Tibial nerve (tissue), 4 donors: ENCODE data around the gene NTRK2. TPM values are rescaled to one million over a fixed set of nuclear protein-coding genes. Genes with fewer than 3 reads are reported as not detected.
A peak's percentile ranks its signal among the peaks of the same experiment; 100 is the strongest.

Experiments used
- DNase-seq, 2 donors: peaks; one replicate each; pipeline ENCODE4 v3.0.0-alpha.2; 2019; ENCODE audit warnings: low spot score in 2 of 2
- H3K27ac ChIP-seq, 4 donors: fragments of 200-600 bp; sonication (generic) in 3 of 4; one replicate each; pipeline ENCODE4 v1.5.1; 2017 to 2019; ENCODE audit warnings: mild to moderate bottlenecking in 1 of 4
- H3K27me3 ChIP-seq, 2 donors: fragments of 200-600 bp; sonication (generic) in 1 of 2; one replicate each; pipeline versions ENCODE4 v1.5.1 to v1.6.0; 2017 to 2019
- H3K36me3 ChIP-seq, 3 donors: fragments of 200-600 bp; sonication (generic); one replicate each; pipeline ENCODE4 v1.5.1; 2018 to 2019
- H3K4me1 ChIP-seq, 4 donors: fragments of 200-600 bp; sonication (generic) in 3 of 4; one replicate each; pipeline ENCODE4 v1.5.1; 2017 to 2019
- H3K4me3 ChIP-seq, 4 donors: fragments of 200-600 bp; sonication (generic) in 3 of 4; one replicate each; pipeline ENCODE4 v1.5.1; 2017 to 2019; ENCODE audit warnings: mild to moderate bottlenecking in 1 of 4, moderate library complexity in 1 of 4
- H3K9me3 ChIP-seq, 4 donors: fragments of 200-600 bp; sonication (generic) in 3 of 4; one replicate each; pipeline ENCODE4 v1.5.1; 2017 to 2019
- EP300 ChIP-seq, 2 donors: sonication (generic); formaldehyde crosslinking; IDR thresholded peaks; one replicate each; pipeline ENCODE4 v1.6.1; 2017; ENCODE audit warnings: antibody characterized with exemption in 2 of 2, mild to moderate bottlenecking in 1 of 2
- POLR2A ChIP-seq, 2 donors: fragments of 450-650 bp; IDR thresholded peaks; one replicate each; pipeline ENCODE4 v1.6.1; 2017; ENCODE audit warnings: antibody characterized with exemption in 2 of 2, mild to moderate bottlenecking in 2 of 2, moderate library complexity in 2 of 2
- WGBS, 2 donors: methylation state at CpG; one replicate each; pipeline ENCODE4 v1.1.5; 2018; 5-methylcytosine and 5-hydroxymethylcytosine counted together
- total RNA-seq, 4 donors: library from RNA; depleted of rRNA; stranded (reverse); fragments of >200 nt; gene quantifications; one replicate each; pipeline ENCODE4 v1.1.0, GENCODE V29; 2016
- TF ChIP-seq, protein P1 (sequence below), 5 experiments: fragments of 200-600 bp in 3 of 5; fragments of 450-650 bp in 2 of 5; sonication (generic) in 3 of 5; IDR thresholded peaks; one replicate each; pipeline ENCODE4 v1.5.1; 2016 to 2019; ENCODE audit warnings: antibody characterized with exemption in 5 of 5, mild to moderate bottlenecking in 3 of 5, moderate library complexity in 2 of 5

The NTRK2 gene
- total RNA-seq, 4 donors from 2014 or later = 46.7 to 83.4 (median 69.5) TPM

DNA sequence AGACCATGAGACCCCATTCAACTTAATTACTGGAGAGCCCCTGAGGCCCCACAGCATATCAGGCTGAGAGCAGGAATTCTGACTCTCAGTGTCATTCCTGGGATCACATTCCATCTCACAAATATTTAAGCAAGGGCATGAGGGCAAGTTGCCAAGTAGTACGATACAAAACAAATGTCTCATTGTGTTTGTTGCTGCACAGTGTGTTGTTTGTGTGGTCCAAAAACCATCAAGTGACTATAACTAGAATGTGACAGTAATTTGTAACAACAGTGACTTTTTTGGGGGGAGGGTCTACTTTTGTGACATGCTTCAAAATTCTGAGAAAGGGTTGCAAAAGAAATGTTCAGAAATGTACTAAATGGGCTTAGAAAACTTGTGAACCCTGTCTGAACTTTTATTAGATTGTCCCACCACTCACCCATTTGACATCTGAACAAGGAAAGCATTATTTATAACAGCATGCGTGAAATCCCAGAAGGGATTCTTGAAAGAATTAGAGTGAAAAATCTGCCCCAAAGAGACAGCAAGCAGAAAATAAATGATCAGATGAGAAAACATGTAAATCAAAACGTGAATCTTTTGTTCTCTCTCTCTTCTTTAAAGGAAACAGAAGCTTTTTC lies 347.0 kb downstream of the NTRK2 start:
- peak; percentile 82 to 85 for TF ChIP-seq EP300 (IDR thresholded peaks at IDR 0.05)
- no peak for TF ChIP-seq POLR2A (IDR thresholded peaks at IDR 0.05)
- Histone ChIP-seq H3K9me3 (no peaks in the 10 kb centered on the region), H3K27ac (peak overlapping the region; percentile 57 to 88 (median 70)), H3K4me1 (peaks cover 0 to 36% (median 14%) of the 10 kb centered on the region in 4 donors), H3K36me3 (no peaks in the 10 kb centered on the region), H3K27me3 (no peaks in the 10 kb centered on the region), H3K4me3 (no peak overlapping the region)
- DNase-seq = peak in 1 of 2 donors; percentile 22
- 20% methylated on average over 3 of the region's 3 CpGs for WGBS, 2 donors

- 68 to 76% methylated on average over 2 of the region's 2 CpGs for WGBS, 2 donors
- Histone ChIP-seq H3K4me1 (peaks cover 0 to 40% (median 3%) of the 10 kb centered on the region in 4 donors), H3K27ac (no peak overlapping the region)
Measured at GRCh38 chr9:85020791-85021190, 351.3 kb downstream of the NTRK2 start.

GRCh38 chr9:85021686-85022085 lies 352.2 kb downstream of the NTRK2 start:
- H3K9me3 ChIP-seq = no peaks in the 10 kb centered on the region
- no peaks in the 10 kb centered on the region for H3K27me3 ChIP-seq
- WGBS, 2 donors = 53 to 57% methylated on average over 4 of the region's 4 CpGs
- no peaks in the 10 kb centered on the region for H3K36me3 ChIP-seq
- TF ChIP-seq EP300 (IDR thresholded peaks at IDR 0.05) = no peak
- TF ChIP-seq, protein P1, sequence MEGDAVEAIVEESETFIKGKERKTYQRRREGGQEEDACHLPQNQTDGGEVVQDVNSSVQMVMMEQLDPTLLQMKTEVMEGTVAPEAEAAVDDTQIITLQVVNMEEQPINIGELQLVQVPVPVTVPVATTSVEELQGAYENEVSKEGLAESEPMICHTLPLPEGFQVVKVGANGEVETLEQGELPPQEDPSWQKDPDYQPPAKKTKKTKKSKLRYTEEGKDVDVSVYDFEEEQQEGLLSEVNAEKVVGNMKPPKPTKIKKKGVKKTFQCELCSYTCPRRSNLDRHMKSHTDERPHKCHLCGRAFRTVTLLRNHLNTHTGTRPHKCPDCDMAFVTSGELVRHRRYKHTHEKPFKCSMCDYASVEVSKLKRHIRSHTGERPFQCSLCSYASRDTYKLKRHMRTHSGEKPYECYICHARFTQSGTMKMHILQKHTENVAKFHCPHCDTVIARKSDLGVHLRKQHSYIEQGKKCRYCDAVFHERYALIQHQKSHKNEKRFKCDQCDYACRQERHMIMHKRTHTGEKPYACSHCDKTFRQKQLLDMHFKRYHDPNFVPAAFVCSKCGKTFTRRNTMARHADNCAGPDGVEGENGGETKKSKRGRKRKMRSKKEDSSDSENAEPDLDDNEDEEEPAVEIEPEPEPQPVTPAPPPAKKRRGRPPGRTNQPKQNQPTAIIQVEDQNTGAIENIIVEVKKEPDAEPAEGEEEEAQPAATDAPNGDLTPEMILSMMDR (IDR thresholded peaks at IDR 0.05) = no peak
- no peak for TF ChIP-seq POLR2A (IDR thresholded peaks at IDR 0.05)
- H3K4me3 ChIP-seq = no peak overlapping the region
- H3K4me1 ChIP-seq = peaks cover 0 to 33% (median 0%) of the 10 kb centered on the region in 4 donors
- no peak for DNase-seq
- H3K27ac ChIP-seq = peak overlapping the region in 2 of 4 donors; percentile 44

More at GRCh38 chr9:85020791-85021190, 351.3 kb downstream of the NTRK2 start:
- H3K36me3 ChIP-seq = no peaks in the 10 kb centered on the region
- H3K4me3 ChIP-seq = no peak overlapping the region
- no peaks in the 10 kb centered on the region for H3K27me3 ChIP-seq
- TF ChIP-seq POLR2A (IDR thresholded peaks at IDR 0.05) (no peak), EP300 (IDR thresholded peaks at IDR 0.05) (no peak)
- TF ChIP-seq, protein P1 (IDR thresholded peaks at IDR 0.05) = no peak
- no peaks in the 10 kb centered on the region for H3K9me3 ChIP-seq
- DNase-seq = no peak

DNA sequence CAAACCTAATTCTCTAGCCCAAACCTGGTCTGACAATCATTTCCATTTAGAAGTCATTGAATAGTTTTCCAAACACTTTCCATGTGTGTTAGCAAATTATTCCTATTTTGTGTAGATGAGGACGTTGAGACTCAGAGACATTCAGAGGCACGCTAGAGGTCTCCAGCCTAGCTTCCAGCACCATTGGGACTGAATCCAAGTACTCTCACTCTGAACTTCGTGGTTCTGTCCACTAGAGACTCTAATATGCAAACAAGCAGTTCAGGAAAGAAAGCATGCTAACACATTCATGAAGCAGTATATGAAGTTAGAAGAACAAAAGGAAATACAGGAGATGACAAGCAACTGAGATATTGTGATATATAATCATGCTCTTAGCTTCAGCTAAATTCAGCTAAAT lies 354.8 kb downstream of the NTRK2 start:
- Histone ChIP-seq H3K4me1 (peaks cover 0 to 20% (median 0%) of the 10 kb centered on the region in 4 donors), H3K27ac (peak overlapping the region in 1 of 4 donors; percentile 38), H3K9me3 (no peaks in the 10 kb centered on the region), H3K27me3 (no peaks in the 10 kb centered on the region), H3K4me3 (no peak overlapping the region), H3K36me3 (no peaks in the 10 kb centered on the region)
- TF ChIP-seq, protein P1 (IDR thresholded peaks at IDR 0.05) = peak in 4 of 5 experiments; percentile 23 to 36 (median 28)
- TF ChIP-seq POLR2A (IDR thresholded peaks at IDR 0.05) (no peak), EP300 (IDR thresholded peaks at IDR 0.05) (peak in 1 of 2 donors; percentile 10)
- 18 to 24% methylated on average over 3 of the region's 3 CpGs for WGBS, 2 donors
- no peak for DNase-seq

DNA sequence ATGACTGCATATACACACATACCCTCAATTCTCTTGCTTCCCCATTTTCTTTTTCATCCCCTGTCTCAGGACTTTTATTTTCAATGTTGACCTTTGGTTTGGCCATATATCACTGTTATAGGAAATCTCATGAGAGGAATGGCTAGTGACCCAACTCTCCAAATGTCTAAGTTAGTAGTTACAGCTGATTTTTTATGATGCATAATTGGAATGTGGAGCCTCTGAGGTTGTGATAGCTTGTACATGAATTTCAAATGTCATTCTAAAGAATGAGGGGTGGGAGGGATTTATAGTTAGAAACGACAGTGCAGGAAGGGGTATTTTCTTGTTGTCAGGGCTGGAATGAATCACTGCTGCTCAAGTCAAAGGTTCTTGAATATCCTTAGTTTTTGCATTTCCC lies 356.1 kb downstream of the NTRK2 start:
- TF ChIP-seq POLR2A (IDR thresholded peaks at IDR 0.05) = no peak
- TF ChIP-seq, protein P1 (IDR thresholded peaks at IDR 0.05) = no peak
- TF ChIP-seq EP300 (IDR thresholded peaks at IDR 0.05) = no peak
- whole genome bisulfite sequencing, 2 donors = 21 to 24% methylated on average over 1 of the region's 1 CpG
- no peak for DNase-seq

More for the DNA sequence above, 356.1 kb downstream of the NTRK2 start:
- Histone ChIP-seq H3K27me3 (no peaks in the 10 kb centered on the region), H3K27ac (no peak overlapping the region), H3K36me3 (no peaks in the 10 kb centered on the region), H3K9me3 (no peaks in the 10 kb centered on the region), H3K4me1 (peaks cover 0 to 20% (median 0%) of the 10 kb centered on the region in 4 donors), H3K4me3 (no peak overlapping the region)
